ENCODE data around the gene QKI. TPM values are rescaled to one million over a fixed set of nuclear protein-coding genes. Genes with fewer than 3 reads are reported as not detected.

Gene QKI
- total and polyA plus RNA-seq, 10 of the 15 experiments (the other 5 are each of a cell fraction or from before 2014, with no cell fraction given), result 4.7 to 72.5 (median 38.9) TPM

- FAIRE-seq, result no peak
- in situ Hi-C loops (cut with MboI), result no loop called here
Measured at GRCh38 chr6:163592872-163593271, 178.4 kb downstream of the QKI start.

DNA sequence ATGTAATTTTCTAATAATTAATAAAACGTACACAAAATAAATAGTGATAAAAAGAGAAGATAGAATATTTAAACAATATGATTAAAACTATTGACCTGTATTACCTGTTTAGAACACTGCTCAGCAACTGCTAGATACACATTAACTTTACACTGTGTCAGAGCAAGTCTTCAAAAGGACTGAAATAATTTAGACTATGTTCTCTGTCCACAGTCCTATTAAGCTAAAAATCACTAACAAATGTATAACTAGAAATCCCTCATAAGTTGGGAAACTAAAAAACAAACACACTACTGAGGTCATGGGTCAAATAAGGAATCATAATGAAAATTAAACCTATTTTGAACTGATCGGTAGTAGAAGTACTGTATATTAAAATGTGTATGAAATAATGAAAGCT, 181.7 kb downstream of the QKI start:
- Histone ChIP-seq H3K4me2 (ENCODE audit: control insufficient read depth, insufficient read depth) (no peak overlapping the region), H3K4me3 (no peak overlapping the region), H3K36me3 (ENCODE audit: control insufficient read depth in 2 of 2, insufficient read depth in 2 of 2, low read length in 1 of 2) (no peaks in the 10 kb centered on the region), H3K79me2 (ENCODE audit: control insufficient read depth, insufficient read depth, low read length) (no peaks in the 10 kb centered on the region), H3K9me3 (replicated peaks; ENCODE audit: control insufficient read depth, insufficient read depth, low read length) (peaks cover 7% of the 10 kb centered on the region), H3K4me1 (ENCODE audit: control insufficient read depth, insufficient read depth, low read length) (no peaks in the 10 kb centered on the region), H4K20me1 (ENCODE audit: control insufficient read depth, insufficient read depth) (no peaks in the 10 kb centered on the region), H3K9ac (ENCODE audit: control insufficient read depth, insufficient read depth, low read length) (no peak overlapping the region), H3K27ac (ENCODE audit: control insufficient read depth, insufficient read depth) (no peak overlapping the region), H2AFZ (ENCODE audit: control insufficient read depth, low read depth, low read length) (no peak overlapping the region), H3K27me3 (replicated peaks in 1 of 2; ENCODE audit: control insufficient read depth in 2 of 2, insufficient read depth in 2 of 2, low read length in 1 of 2) (no peaks in the 10 kb centered on the region)
- FAIRE-seq (no peak), ATAC-seq (no peak), DNase-seq (ENCODE audit: low read depth, low spot score) (no peak)
- BruUV-seq (replicated peaks), result no TSS peak
- ChIA-PET CTCF (no interaction called here), SMC1A (ENCODE audit: uncharacterized antibody, unreplicated experiment) (no interaction called here), RAD21 (ENCODE audit: unreplicated experiment) (no interaction called here), POLR2A (no interaction called here)
- intact Hi-C loops (cut with micrococcal nuclease; ENCODE audit: unreplicated experiment), result no loop called here
- in situ Hi-C loops (cut with MboI), result no loop called here
- 89% methylated on average over 2 of the region's 2 CpGs for WGBS (ENCODE audit: insufficient coverage, insufficient replicate concordance, low lambda C conversion rate, missing lambda C conversion rate)
- TF ChIP-seq PAX8 (IDR thresholded peaks at IDR 0.05), result no peak
- TF ChIP-seq SMAD5 (IDR thresholded peaks at IDR 0.05; ENCODE audit: low read depth), result no peak
- TF ChIP-seq ETV6 (conservative IDR thresholded peaks at IDR 0.05 in 1 of 2, IDR thresholded peaks at IDR 0.05 in 1 of 2; ENCODE audit: borderline replicate concordance in 1 of 2, low read depth in 1 of 2), result no peak
- TF ChIP-seq MXI1 (IDR thresholded peaks at IDR 0.05; ENCODE audit: low read depth, low read length), result no peak
- no peak for TF ChIP-seq MTA2 (IDR thresholded peaks at IDR 0.05; ENCODE audit: low read depth)
- TF ChIP-seq EZH2 (IDR thresholded peaks at IDR 0.05; ENCODE audit: borderline replicate concordance, control insufficient read depth, low read depth, low read length), result no peak
- no peak for TF ChIP-seq SPI1 (IDR thresholded peaks at IDR 0.05; ENCODE audit: borderline replicate concordance, insufficient read depth, low read depth, low read length)

More at GRCh38 chr6:163592872-163593271, 178.4 kb downstream of the QKI start:
- H3K4me1 ChIP-seq (ENCODE audit: control insufficient read depth, insufficient read depth, low read length), result no peaks in the 10 kb centered on the region
- POLR2A ChIA-PET, result no interaction called here
- no peak overlapping the region for H3K9ac ChIP-seq (ENCODE audit: control insufficient read depth, insufficient read depth, low read length)
- no peak for DNase-seq (ENCODE audit: low read depth, low spot score)
- RAD21 ChIA-PET (ENCODE audit: unreplicated experiment), result no interaction called here
- no TSS peak for BruUV-seq (replicated peaks)
- no peaks in the 10 kb centered on the region for H3K36me3 ChIP-seq (ENCODE audit: control insufficient read depth in 2 of 2, insufficient read depth in 2 of 2, low read length in 1 of 2)
- H3K4me2 ChIP-seq (ENCODE audit: control insufficient read depth, insufficient read depth), result no peak overlapping the region
- H3K9me3 ChIP-seq (replicated peaks; ENCODE audit: control insufficient read depth, insufficient read depth, low read length), result peaks cover 7% of the 10 kb centered on the region
- no peaks in the 10 kb centered on the region for H3K79me2 ChIP-seq (ENCODE audit: control insufficient read depth, insufficient read depth, low read length)
- CTCF ChIA-PET, result no interaction called here
- whole genome bisulfite sequencing (ENCODE audit: insufficient coverage, insufficient replicate concordance, low lambda C conversion rate, missing lambda C conversion rate), result 93% methylated on average over 3 of the region's 3 CpGs
- H4K20me1 ChIP-seq (ENCODE audit: control insufficient read depth, insufficient read depth), result no peaks in the 10 kb centered on the region
- intact Hi-C loops (cut with micrococcal nuclease; ENCODE audit: unreplicated experiment), result no loop called here
- SMC1A ChIA-PET (ENCODE audit: uncharacterized antibody, unreplicated experiment), result no interaction called here
- H2AFZ ChIP-seq (ENCODE audit: control insufficient read depth, low read depth, low read length), result no peak overlapping the region
- no peak overlapping the region for H3K4me3 ChIP-seq
- no peak for ATAC-seq
- no peaks in the 10 kb centered on the region for H3K27me3 ChIP-seq (replicated peaks in 1 of 2; ENCODE audit: control insufficient read depth in 2 of 2, insufficient read depth in 2 of 2, low read length in 1 of 2)
- H3K27ac ChIP-seq (ENCODE audit: control insufficient read depth, insufficient read depth), result no peak overlapping the region
- TF ChIP-seq TAF1 (IDR thresholded peaks at IDR 0.05; ENCODE audit: borderline replicate concordance, low read depth, low read length), result no peak
